Stomach (tissue), 4 donors: ENCODE results near the gene LYL1.

Experiments
- CTCF ChIP-seq, 7 experiments: fragments of 450-650 bp in 4 of 7; fragments of 200-600 bp in 3 of 7; sonication (generic) in 3 of 7; IDR thresholded peaks; one replicate each; pipeline ENCODE4 v1.5.1; 2016 to 2019; ENCODE audit warnings: antibody characterized with exemption in 7 of 7, control low read depth in 2 of 7, mild to moderate bottlenecking in 1 of 7
- POLR2A ChIP-seq, 4 donors: fragments of 450-650 bp; IDR thresholded peaks; one replicate each; pipeline ENCODE4 v1.6.1; 2016; ENCODE audit warnings: antibody characterized with exemption in 4 of 4, control low read depth in 2 of 4, mild to moderate bottlenecking in 1 of 4, moderate library complexity in 1 of 4
- POLR2AphosphoS5 ChIP-seq, 3 donors: sonication (generic); formaldehyde crosslinking; IDR thresholded peaks; one replicate each; pipeline ENCODE4 v1.6.1; 2016; ENCODE audit warnings: antibody characterized with exemption in 3 of 3

- TF ChIP-seq POLR2AphosphoS5 (IDR thresholded peaks at IDR 0.05) (no peak), CTCF (IDR thresholded peaks at IDR 0.05) (no peak), POLR2A (IDR thresholded peaks at IDR 0.05) (no peak)
These were observed 1.6 kb downstream of the LYL1 start for GRCh38 chr19:13100841-13101589.
